K562 (cell line): Measurements from ENCODE around the gene SELENOI.

ENCODE experiments used
- GATA2 ChIP-seq: sonication (generic); formaldehyde crosslinking; IDR thresholded peaks from 2 replicates; pipeline ENCODE4 v1.4.0; 2020; ENCODE audit warnings: mild to moderate bottlenecking, missing genetic modification reagents
- MAX ChIP-seq: sonication (generic); formaldehyde crosslinking; IDR thresholded peaks from 2 replicates; pipeline ENCODE4 v1.9.0; 2022; ENCODE audit warnings: mild to moderate bottlenecking, missing genetic modification reagents
- ZBTB1 ChIP-seq: sonication (generic); formaldehyde crosslinking; IDR thresholded peaks from 2 replicates; pipeline ENCODE4 v1.8.1; 2023; ENCODE audit warnings: missing genetic modification reagents, low read depth, mild to moderate bottlenecking, borderline replicate concordance

DNA sequence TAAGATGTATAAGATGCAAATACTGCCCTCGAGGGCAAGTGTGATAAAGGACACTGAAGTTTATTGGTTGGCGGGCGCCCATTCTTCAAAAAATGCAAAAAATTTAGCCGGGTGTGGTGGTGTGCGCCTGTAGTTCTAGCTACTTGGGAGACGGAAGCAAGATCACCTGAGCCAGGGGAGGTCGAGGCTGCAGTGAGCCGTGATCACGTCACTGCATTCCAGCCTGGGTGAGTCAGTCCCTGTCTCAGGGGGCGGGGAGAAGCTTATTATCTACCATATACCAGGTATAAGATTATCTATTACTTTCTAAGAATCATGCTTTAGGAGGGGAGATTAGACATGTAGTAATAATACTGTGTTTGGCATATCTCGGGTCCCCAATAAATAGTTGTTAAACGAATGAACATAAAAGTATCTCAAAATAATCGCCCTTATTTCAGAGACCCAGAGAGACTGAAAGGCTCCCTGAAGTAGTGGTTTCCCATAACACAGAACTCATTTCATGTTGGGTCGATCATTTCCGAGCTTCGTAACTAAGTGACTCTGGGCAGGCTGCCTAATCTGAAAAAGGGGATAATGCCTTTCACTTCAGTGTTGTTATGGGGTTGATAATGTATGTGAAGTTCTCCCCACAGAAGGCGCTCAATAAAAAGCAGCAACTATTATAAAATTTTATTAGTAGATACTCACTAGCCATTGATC, 1.2 kb upstream of the SELENOI start:
- TF ChIP-seq GATA2 (CRISPR knock-in tag), result no peak
- TF ChIP-seq MAX (CRISPR knock-in tag), result no peak
- no peak for TF ChIP-seq ZBTB1
